Activated naive CD4-positive, alpha-beta T cell treated with Interleukin-2 at 50 U/mL for 16 hours (primary cell): ENCODE results near the gene POLR2B.
"Not testable (repeated sequence)": the region's sequence is repeated elsewhere in the genome, so short reads cannot be mapped to it uniquely, and the experiment has no call there.

ENCODE experiments used
- DNase-seq: peaks from one replicate; pipeline ENCODE4 v3.0.0-alpha.2; 2020

The POLR2B gene

GRCh38 chr4:57059890-57060716, 81.4 kb downstream of the POLR2B start:
- no peak for DNase-seq

GRCh38 chr4:57060717-57061067, 82.0 kb downstream of the POLR2B start:
- not testable (repeated sequence) for DNase-seq

GRCh38 chr4:57061395-57061794, 82.7 kb downstream of the POLR2B start:
- DNase-seq, result no peak

- DNase-seq, result no peak
Observed at GRCh38 chr4:57063518-57063917, 84.8 kb downstream of the POLR2B start.

GRCh38 chr4:57064120-57064519, 85.4 kb downstream of the POLR2B start:
- no peak for DNase-seq

- no peak for DNase-seq
Observed at GRCh38 chr4:57064811-57065711, 86.4 kb downstream of the POLR2B start.

- no peak for DNase-seq
Observed at GRCh38 chr4:57065730-57066482, 87.2 kb downstream of the POLR2B start.

- DNase-seq, result no peak
Observed at GRCh38 chr4:57068237-57068981, 89.7 kb downstream of the POLR2B start.

GRCh38 chr4:57070461-57070860, 91.8 kb downstream of the POLR2B start:
- DNase-seq, result no peak

GRCh38 chr4:57071326-57071725, 92.6 kb downstream of the POLR2B start:
- no peak for DNase-seq

GRCh38 chr4:57073559-57073958, 94.9 kb downstream of the POLR2B start:
- no peak for DNase-seq

- no peak for DNase-seq
Observed at GRCh38 chr4:57074744-57075143, 96.0 kb downstream of the POLR2B start.

- DNase-seq, result no peak
Observed at GRCh38 chr4:57075367-57075766, 96.7 kb downstream of the POLR2B start.

GRCh38 chr4:57076646-57077045, 98.0 kb downstream of the POLR2B start:
- no peak for DNase-seq

GRCh38 chr4:57077550-57078343, 99.1 kb downstream of the POLR2B start:
- DNase-seq, result no peak

GRCh38 chr4:57078685-57079521, 100.2 kb downstream of the POLR2B start:
- DNase-seq, result no peak
